ENCODE results near the gene EXOC3. TPM values are rescaled to one million over a fixed set of nuclear protein-coding genes. Genes with fewer than 3 reads are reported as not detected.
A peak's percentile ranks its signal among the peaks of the same experiment; 100 is the strongest.

Gene EXOC3
- polyA plus RNA-seq, 1 donor from 2014 or later = 27.7 TPM

DNA sequence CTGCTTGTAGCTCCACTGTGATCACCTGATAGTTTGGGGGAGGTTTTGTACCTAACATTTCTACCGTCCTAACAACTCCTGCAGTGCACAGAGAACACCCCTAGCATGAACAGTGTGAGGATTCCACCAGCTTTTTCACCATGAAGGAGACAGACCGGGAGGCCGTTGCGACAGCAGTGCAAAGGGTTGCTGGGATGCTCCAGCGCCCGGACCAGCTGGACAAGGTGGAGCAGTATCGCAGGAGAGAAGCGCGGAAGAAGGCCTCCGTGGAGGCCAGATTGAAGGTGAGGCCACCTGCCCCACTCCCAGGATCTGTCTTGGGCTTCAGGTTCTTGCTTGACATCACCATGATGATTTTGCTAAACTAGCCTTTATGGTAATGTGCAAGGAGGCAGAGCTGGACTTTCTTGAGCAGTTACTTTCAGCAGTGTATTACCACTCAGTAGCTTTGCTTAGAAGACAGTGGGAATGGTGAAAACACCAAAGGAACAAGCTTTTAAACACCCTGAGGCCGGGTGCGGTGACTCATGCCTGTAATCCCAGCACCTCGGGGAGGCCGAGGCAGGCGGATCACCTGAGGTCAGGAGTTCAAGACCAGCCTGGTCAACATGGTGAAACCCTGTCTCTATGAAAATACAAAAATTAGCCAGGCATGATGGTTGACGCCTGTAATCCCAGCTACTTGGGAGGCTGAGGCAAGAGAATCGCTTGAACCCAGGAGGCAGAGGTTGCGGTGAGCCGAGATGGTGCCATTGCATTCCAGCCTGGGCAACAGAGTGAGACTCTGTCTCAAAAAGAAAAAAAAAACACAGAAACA, 3.3 kb downstream of the EXOC3 start:
- Histone ChIP-seq H3K79me2 (replicated peaks; ENCODE audit: insufficient read depth, low read length) (peaks cover 28% of the 10 kb centered on the region), H3F3A (ENCODE audit: insufficient read depth, low read length, poor library complexity, severe bottlenecking) (no peaks in the 10 kb centered on the region), H3K27ac (ENCODE audit: low read length) (no peak overlapping the region), H3K9me2 (ENCODE audit: insufficient read depth, low read length) (no peaks in the 10 kb centered on the region), H2AFZ (ENCODE audit: low read depth, low read length) (no peak overlapping the region), H3K27me3 (ENCODE audit: insufficient read depth, low read depth, low read length) (no peaks in the 10 kb centered on the region), H3K36me3 (ENCODE audit: insufficient read depth, low read length) (peaks cover 14% of the 10 kb centered on the region), H4K20me1 (ENCODE audit: insufficient read depth) (no peaks in the 10 kb centered on the region), H3K9me3 (ENCODE audit: low read length) (no peaks in the 10 kb centered on the region), H3K4me3 (ENCODE audit: low read length) (no peak overlapping the region), H3K9ac (ENCODE audit: low read length) (no peak overlapping the region), H3K4me2 (ENCODE audit: low read length) (no peak overlapping the region)
- TF ChIP-seq, protein P1, sequence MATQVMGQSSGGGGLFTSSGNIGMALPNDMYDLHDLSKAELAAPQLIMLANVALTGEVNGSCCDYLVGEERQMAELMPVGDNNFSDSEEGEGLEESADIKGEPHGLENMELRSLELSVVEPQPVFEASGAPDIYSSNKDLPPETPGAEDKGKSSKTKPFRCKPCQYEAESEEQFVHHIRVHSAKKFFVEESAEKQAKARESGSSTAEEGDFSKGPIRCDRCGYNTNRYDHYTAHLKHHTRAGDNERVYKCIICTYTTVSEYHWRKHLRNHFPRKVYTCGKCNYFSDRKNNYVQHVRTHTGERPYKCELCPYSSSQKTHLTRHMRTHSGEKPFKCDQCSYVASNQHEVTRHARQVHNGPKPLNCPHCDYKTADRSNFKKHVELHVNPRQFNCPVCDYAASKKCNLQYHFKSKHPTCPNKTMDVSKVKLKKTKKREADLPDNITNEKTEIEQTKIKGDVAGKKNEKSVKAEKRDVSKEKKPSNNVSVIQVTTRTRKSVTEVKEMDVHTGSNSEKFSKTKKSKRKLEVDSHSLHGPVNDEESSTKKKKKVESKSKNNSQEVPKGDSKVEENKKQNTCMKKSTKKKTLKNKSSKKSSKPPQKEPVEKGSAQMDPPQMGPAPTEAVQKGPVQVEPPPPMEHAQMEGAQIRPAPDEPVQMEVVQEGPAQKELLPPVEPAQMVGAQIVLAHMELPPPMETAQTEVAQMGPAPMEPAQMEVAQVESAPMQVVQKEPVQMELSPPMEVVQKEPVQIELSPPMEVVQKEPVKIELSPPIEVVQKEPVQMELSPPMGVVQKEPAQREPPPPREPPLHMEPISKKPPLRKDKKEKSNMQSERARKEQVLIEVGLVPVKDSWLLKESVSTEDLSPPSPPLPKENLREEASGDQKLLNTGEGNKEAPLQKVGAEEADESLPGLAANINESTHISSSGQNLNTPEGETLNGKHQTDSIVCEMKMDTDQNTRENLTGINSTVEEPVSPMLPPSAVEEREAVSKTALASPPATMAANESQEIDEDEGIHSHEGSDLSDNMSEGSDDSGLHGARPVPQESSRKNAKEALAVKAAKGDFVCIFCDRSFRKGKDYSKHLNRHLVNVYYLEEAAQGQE (IDR thresholded peaks at IDR 0.05; ENCODE audit: borderline replicate concordance) = no peak
- no peak for TF ChIP-seq TAF1 (IDR thresholded peaks at IDR 0.05; ENCODE audit: low read depth)
- TF ChIP-seq EP300 (conservative IDR thresholded peaks at IDR 0.05; ENCODE audit: poor library complexity, severe bottlenecking) = no peak
- no peak for TF ChIP-seq EZH2 (IDR thresholded peaks at IDR 0.05; ENCODE audit: borderline replicate concordance, insufficient read depth, low read length, poor library complexity, severe bottlenecking)
- TF ChIP-seq CTCF (IDR thresholded peaks at IDR 0.05; ENCODE audit: poor library complexity, severe bottlenecking) = no peak

DNA sequence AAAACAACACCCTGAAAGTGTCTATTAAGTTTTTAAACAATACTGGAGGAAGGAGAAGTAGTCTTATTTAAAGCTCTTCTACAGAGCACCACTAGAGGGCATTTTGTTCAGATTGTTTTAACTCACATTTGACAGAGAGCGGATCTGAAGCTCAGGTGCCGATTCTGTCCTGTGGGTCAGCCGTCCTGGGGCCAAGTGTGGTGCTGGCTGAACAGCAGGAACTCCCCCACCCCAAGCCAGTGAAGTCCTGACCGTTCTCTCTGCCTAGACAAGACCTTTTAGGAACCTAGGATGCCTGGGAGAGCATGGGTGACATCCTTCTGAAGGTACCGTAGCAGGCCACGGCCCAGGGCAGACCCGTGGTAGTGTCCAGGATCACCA, 3.9 kb downstream of the EXOC3 start:
- H3K79me2 ChIP-seq (replicated peaks; ENCODE audit: insufficient read depth, low read length) = peaks cover 28% of the 10 kb centered on the region

More for the DNA sequence above, 3.9 kb downstream of the EXOC3 start:
- H3K4me3 ChIP-seq (ENCODE audit: low read length) = no peak overlapping the region
- H4K20me1 ChIP-seq (ENCODE audit: insufficient read depth) = no peaks in the 10 kb centered on the region
- no peak overlapping the region for H3K27ac ChIP-seq (ENCODE audit: low read length)
- H3F3A ChIP-seq (ENCODE audit: insufficient read depth, low read length, poor library complexity, severe bottlenecking) = no peaks in the 10 kb centered on the region
- peaks cover 19% of the 10 kb centered on the region for H3K36me3 ChIP-seq (ENCODE audit: insufficient read depth, low read length)
- H2AFZ ChIP-seq (ENCODE audit: low read depth, low read length) = no peak overlapping the region
- H3K4me2 ChIP-seq (ENCODE audit: low read length) = no peak overlapping the region
- H3K9ac ChIP-seq (ENCODE audit: low read length) = no peak overlapping the region
- TF ChIP-seq EZH2 (IDR thresholded peaks at IDR 0.05; ENCODE audit: borderline replicate concordance, insufficient read depth, low read length, poor library complexity, severe bottlenecking) (no peak), RAD21 (conservative IDR thresholded peaks at IDR 0.05) (peak; percentile 57), CTCF (IDR thresholded peaks at IDR 0.05; ENCODE audit: poor library complexity, severe bottlenecking) (peak; percentile 68), SMC3 (conservative IDR thresholded peaks at IDR 0.05; ENCODE audit: poor library complexity) (peak; percentile 73)
- H3K9me2 ChIP-seq (ENCODE audit: insufficient read depth, low read length) = no peaks in the 10 kb centered on the region
- no peaks in the 10 kb centered on the region for H3K27me3 ChIP-seq (ENCODE audit: insufficient read depth, low read depth, low read length)
- no peaks in the 10 kb centered on the region for H3K9me3 ChIP-seq (ENCODE audit: low read length)

All from neural cell (in vitro differentiated cells).